Breast epithelium (tissue), 3 donors: ENCODE data around the gene KLHL15.

ENCODE experiments used
- POLR2A ChIP-seq: fragments of 450-650 bp; IDR thresholded peaks from one replicate; pipeline ENCODE4 v1.6.1; 2016; ENCODE audit warnings: antibody characterized with exemption, mild to moderate bottlenecking, moderate library complexity
- POLR2AphosphoS5 ChIP-seq, 3 donors: sonication (generic); formaldehyde crosslinking; IDR thresholded peaks; one replicate each; pipeline ENCODE4 v1.6.1; 2017; ENCODE audit warnings: antibody characterized with exemption in 3 of 3
- TF ChIP-seq, protein P1 (sequence below), 3 donors: fragments of 450-650 bp; IDR thresholded peaks; one replicate each; pipeline ENCODE4 v1.5.1; 2016 to 2017; ENCODE audit warnings: antibody characterized with exemption in 3 of 3, mild to moderate bottlenecking in 3 of 3, moderate library complexity in 3 of 3

DNA sequence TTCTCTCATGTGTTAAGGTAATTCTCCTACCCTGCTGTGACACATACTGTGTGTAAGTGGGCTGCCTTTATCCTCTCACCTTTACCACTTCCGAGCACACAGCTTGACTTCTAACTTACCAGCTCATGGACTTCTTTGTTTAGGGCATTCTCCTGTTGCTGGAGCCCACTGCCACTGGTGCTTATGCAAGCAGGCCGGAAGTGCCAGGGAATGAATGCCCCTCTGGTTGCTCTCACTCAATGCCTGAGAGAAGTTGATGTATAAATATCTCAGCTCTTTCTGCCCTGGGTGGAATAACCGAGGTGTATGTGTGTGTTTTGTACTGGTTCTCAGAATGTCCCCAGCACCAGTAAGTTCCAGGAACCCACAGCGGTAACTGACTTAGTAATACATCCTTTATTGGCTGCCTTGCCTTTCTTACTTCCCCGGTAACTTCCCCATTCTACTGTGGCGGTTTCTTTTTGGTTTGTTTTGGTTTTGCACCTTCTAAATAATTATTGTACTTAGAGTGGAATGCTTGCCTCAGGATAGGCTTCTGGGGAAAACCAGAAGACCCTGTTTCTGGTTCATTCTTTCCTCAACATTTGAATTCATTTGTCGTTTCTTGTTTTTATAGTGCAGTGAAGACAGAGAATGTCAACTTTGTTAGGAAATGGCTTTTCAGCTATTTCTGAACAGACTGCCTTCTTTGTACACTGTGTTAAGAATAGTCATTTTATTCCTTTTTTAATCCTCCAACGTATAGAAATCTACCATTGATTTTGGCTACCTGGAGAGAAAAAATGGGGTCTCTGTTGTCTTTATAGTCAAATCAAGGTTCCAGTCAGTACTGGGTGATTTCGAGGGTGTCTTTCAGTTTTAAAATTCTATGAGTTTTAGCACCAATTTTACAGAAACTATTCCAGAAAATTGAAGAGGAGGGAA is 73.7 kb downstream of the KLHL15 start:
- TF ChIP-seq, protein P1, sequence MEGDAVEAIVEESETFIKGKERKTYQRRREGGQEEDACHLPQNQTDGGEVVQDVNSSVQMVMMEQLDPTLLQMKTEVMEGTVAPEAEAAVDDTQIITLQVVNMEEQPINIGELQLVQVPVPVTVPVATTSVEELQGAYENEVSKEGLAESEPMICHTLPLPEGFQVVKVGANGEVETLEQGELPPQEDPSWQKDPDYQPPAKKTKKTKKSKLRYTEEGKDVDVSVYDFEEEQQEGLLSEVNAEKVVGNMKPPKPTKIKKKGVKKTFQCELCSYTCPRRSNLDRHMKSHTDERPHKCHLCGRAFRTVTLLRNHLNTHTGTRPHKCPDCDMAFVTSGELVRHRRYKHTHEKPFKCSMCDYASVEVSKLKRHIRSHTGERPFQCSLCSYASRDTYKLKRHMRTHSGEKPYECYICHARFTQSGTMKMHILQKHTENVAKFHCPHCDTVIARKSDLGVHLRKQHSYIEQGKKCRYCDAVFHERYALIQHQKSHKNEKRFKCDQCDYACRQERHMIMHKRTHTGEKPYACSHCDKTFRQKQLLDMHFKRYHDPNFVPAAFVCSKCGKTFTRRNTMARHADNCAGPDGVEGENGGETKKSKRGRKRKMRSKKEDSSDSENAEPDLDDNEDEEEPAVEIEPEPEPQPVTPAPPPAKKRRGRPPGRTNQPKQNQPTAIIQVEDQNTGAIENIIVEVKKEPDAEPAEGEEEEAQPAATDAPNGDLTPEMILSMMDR (IDR thresholded peaks at IDR 0.05) = no peak
- no peak for TF ChIP-seq POLR2A
- TF ChIP-seq POLR2AphosphoS5 (IDR thresholded peaks at IDR 0.05) = no peak
